ENCODE measurements around the gene LYL1.

DNA sequence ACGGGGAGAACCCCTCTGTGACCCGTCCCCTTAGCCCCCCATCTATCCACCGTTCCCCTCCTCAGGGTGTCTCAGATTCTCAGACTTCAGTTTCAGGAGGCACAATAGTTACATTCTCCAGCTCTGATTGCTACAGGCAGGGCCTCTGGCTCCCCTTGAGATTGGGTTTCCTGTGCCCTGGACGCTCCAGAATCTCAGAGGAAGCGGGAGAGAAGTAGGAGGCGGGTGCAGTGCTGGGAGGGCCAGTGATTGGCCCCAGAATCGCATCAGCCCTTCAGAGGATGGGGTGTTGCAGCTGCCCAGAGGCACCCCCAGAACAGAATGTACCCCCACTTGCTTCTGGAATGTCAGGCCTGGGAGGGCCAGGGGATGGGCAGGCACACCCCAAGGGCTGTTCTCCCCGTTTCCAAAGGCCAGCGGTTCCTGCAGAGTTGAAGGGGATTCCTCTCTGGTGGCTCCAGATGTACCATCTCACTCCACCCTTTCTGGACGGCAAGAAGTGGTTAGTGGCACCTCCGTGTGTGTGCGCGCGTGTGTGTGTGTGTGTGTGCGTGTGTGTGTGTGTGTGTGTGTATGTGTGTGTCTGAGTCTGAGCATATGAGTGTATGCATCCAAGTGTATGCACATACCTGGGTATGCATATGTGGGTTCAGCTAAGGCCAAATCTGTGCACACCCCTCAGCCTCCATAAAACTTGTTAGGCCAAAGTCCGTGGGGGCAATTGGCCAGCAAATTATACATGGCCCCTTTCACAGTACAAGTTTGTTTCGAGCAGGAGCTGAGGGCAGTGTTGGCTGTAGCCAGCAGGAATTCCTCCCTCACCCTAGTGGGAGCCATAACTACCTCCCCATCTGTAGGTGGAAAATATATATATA is 35.5 kb downstream of the LYL1 start:
- TF ChIP-seq CTCF (IDR thresholded peaks at IDR 0.05; ENCODE audit: extremely low read depth in 1 of 2, insufficient read depth in 1 of 2, low read depth in 1 of 2, low read length in 2 of 2) (no peak), POLR2A (IDR thresholded peaks at IDR 0.05; ENCODE audit: low read depth, low read length) (no peak), EZH2 (IDR thresholded peaks at IDR 0.05; ENCODE audit: borderline replicate concordance, low read depth, low read length, severe bottlenecking) (no peak), POLR2AphosphoS5 (IDR thresholded peaks at IDR 0.05; ENCODE audit: insufficient read depth, low read depth, low read length) (no peak), MAX (IDR thresholded peaks at IDR 0.05; ENCODE audit: insufficient read depth, insufficient read length) (no peak), FOS (IDR thresholded peaks at IDR 0.05; ENCODE audit: borderline replicate concordance, insufficient read depth, low read length) (no peak), MYC (IDR thresholded peaks at IDR 0.05; ENCODE audit: low read depth, low read length) (no peak), GATA2 (IDR thresholded peaks at IDR 0.05; ENCODE audit: insufficient read depth, insufficient read length, low read depth, low read length) (no peak)

Data from endothelial cell of umbilical vein (primary cell).